SK-N-SH treated with all-trans-retinoic acid at 6 μM for 48 hours (cell line): ENCODE results near the gene SYNE1.

Experiments
- CREB5 ChIP-seq: fragments of 250-450 bp; sonication (Bioruptor Pico); IDR thresholded peaks from 2 replicates; pipeline ENCODE4 v1.5.1; 2020; ENCODE audit warnings: low read depth, mild to moderate bottlenecking, moderate library complexity
- CSDC2 ChIP-seq: fragments of 250-450 bp; sonication (Bioruptor Pico); IDR thresholded peaks from 2 replicates; pipeline ENCODE4 v1.5.0; 2020; ENCODE audit warnings: mild to moderate bottlenecking, moderate library complexity
- ZNF8 ChIP-seq: fragments of 450-650 bp; formaldehyde crosslinking; IDR thresholded peaks from 2 replicates; pipeline ENCODE4 v1.5.0; 2020; ENCODE audit warnings: mild to moderate bottlenecking, moderate library complexity

DNA sequence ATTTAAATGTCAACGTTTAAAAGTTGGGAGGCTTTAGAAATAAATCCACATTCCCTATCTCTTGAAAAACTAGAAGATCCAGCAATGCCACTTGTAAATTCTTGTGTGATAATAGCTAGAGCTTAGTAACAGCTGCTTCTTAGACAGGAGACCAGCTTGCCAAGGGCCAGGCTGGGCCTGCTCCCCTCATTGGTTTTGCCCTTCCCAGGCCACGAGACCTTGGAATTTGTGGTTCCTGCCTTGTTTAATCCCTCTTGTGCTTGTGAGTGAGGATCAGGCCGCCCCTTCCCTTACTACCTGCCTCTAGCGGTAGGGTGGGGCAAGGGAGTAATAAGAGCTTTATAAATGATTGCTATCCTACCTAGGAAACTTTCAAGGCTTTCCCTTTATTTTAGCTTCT, 363.5 kb downstream of the SYNE1 start:
- no peak for TF ChIP-seq CSDC2 (CRISPR knock-in tag)
- no peak for TF ChIP-seq ZNF8 (CRISPR knock-in tag)
- TF ChIP-seq CREB5 (CRISPR knock-in tag): no peak
